Gastroesophageal sphincter (tissue), 4 donors: ENCODE data around the gene ZNF555. TPM values are rescaled to one million over a fixed set of nuclear protein-coding genes. Genes with fewer than 3 reads are reported as not detected.

Experiments used
- ATAC-seq: fragments of 150-250 bp; one replicate; pipeline ENCODE4 v1.9.1; 2016; ENCODE audit warnings: mild to moderate bottlenecking, moderate library complexity
- H3K27ac ChIP-seq, 4 donors: fragments of 200-600 bp; sonication (generic) in 3 of 4; 1 replicate in 3 of 4; 2 replicates in 1 of 4; pipeline ENCODE4 v1.5.1; 2016 to 2019
- H3K27me3 ChIP-seq: fragments of 200-600 bp; sonication (generic); one replicate; pipeline ENCODE4 v1.5.1; 2019
- H3K36me3 ChIP-seq, 2 donors: fragments of 200-600 bp; sonication (generic); one replicate each; pipeline ENCODE4 v1.5.1; 2019; ENCODE audit warnings: control low read depth in 1 of 2
- H3K4me1 ChIP-seq, 3 donors: fragments of 200-600 bp; sonication (generic); 1 replicate in 2 of 3; 2 replicates in 1 of 3; pipeline ENCODE4 v1.5.1; 2016 to 2019; ENCODE audit warnings: control low read depth in 2 of 3
- H3K4me3 ChIP-seq, 2 donors: fragments of 200-600 bp; sonication (generic); one replicate each; pipeline ENCODE4 v1.5.1; 2019; ENCODE audit warnings: mild to moderate bottlenecking in 1 of 2, moderate library complexity in 1 of 2
- H3K9me3 ChIP-seq, 3 donors: fragments of 200-600 bp; sonication (generic); one replicate each; pipeline ENCODE4 v1.5.1; 2017 to 2019; ENCODE audit warnings: control low read depth in 2 of 3
- EP300 ChIP-seq: sonication (generic); formaldehyde crosslinking; IDR thresholded peaks from one replicate; pipeline ENCODE4 v1.6.1; 2017; ENCODE audit warnings: antibody characterized with exemption, mild to moderate bottlenecking
- POLR2A ChIP-seq, 2 donors: fragments of 450-650 bp; IDR thresholded peaks; one replicate each; pipeline ENCODE4 v1.6.1; 2017; ENCODE audit warnings: antibody characterized with exemption in 2 of 2, mild to moderate bottlenecking in 2 of 2, moderate library complexity in 1 of 2
- POLR2AphosphoS5 ChIP-seq: sonication (generic); formaldehyde crosslinking; IDR thresholded peaks from one replicate; pipeline ENCODE4 v1.6.1; 2017; ENCODE audit warnings: antibody characterized with exemption
- WGBS, 2 donors: methylation state at CpG; one replicate each; pipeline ENCODE4 v1.1.5; 2018; ENCODE audit warnings: low coverage in 1 of 2; 5-methylcytosine and 5-hydroxymethylcytosine counted together
- total RNA-seq, 4 donors: library from RNA; depleted of rRNA; stranded (reverse); fragments of >200 nt; gene quantifications; one replicate each; pipeline ENCODE4 v1.1.0, GENCODE V29; 2016
- TF ChIP-seq, protein P1 (sequence below), 4 experiments: fragments of 200-600 bp in 2 of 4; fragments of 450-650 bp in 2 of 4; sonication (generic) in 1 of 4; IDR thresholded peaks; one replicate each; pipeline ENCODE4 v1.5.1; 2017 to 2019; ENCODE audit warnings: antibody characterized with exemption in 4 of 4, mild to moderate bottlenecking in 2 of 4, moderate library complexity in 2 of 4

ZNF555 gene
- total RNA-seq, 4 donors from 2014 or later, result 4.2 to 10.9 (median 7.6) TPM

DNA sequence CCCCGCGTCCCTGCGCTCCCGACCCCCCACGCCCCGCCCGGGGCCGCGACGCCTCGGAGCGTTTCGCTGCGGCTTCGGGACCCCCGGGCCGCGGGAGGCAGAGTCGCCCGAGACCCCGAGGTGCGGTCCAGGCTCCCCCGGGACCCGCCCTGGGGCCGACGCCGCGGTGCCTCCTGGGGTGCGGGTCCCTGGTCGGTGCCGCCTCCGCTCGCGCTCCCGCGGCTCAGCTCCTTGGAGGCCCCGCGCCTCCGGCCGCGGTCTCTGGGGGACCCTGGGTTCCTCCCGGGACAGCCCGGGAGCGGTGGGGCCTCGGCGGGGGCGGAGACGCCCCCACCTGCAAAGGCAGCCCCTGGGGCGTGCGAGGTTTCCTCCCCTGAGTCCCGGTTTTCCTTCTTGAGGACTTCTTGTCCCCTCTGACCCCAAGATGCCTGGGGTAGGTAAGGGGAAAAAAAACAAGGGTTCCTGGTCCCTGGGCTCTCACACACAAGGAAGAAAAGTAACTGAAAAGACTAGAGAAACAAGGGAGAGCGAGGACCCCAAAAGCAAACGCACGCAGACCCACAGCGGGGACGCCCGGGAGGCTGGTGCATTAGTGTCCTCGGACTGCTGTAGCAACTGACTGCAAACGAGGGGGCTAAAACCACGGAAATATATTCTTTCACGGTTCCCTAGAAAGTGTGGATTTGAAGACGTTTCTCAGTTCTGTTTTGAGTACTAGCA lies 740 bp downstream of the ZNF555 start:
- peaks cover 0 to 33% of the 10 kb centered on the region in 2 donors for H3K36me3 ChIP-seq
- peaks cover 0 to 28% (median 0%) of the 10 kb centered on the region in 3 donors for H3K9me3 ChIP-seq
- no peak for ATAC-seq
- 13% methylated on average over 3 to 11 of the region's 62 CpGs for WGBS, 2 donors
- H3K27me3 ChIP-seq, result no peaks in the 10 kb centered on the region
- TF ChIP-seq POLR2AphosphoS5 (no peak), POLR2A (IDR thresholded peaks at IDR 0.05) (no peak), EP300 (no peak)
- TF ChIP-seq, protein P1, sequence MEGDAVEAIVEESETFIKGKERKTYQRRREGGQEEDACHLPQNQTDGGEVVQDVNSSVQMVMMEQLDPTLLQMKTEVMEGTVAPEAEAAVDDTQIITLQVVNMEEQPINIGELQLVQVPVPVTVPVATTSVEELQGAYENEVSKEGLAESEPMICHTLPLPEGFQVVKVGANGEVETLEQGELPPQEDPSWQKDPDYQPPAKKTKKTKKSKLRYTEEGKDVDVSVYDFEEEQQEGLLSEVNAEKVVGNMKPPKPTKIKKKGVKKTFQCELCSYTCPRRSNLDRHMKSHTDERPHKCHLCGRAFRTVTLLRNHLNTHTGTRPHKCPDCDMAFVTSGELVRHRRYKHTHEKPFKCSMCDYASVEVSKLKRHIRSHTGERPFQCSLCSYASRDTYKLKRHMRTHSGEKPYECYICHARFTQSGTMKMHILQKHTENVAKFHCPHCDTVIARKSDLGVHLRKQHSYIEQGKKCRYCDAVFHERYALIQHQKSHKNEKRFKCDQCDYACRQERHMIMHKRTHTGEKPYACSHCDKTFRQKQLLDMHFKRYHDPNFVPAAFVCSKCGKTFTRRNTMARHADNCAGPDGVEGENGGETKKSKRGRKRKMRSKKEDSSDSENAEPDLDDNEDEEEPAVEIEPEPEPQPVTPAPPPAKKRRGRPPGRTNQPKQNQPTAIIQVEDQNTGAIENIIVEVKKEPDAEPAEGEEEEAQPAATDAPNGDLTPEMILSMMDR (IDR thresholded peaks at IDR 0.05), result no peak
- H3K4me3 ChIP-seq, result peak overlapping the region; percentile 62 to 99
- H3K27ac ChIP-seq, result peak overlapping the region in 3 of 4 donors; percentile 91 to 94 (median 92)
- peaks cover 0 to 27% (median 9%) of the 10 kb centered on the region in 3 donors for H3K4me1 ChIP-seq

DNA sequence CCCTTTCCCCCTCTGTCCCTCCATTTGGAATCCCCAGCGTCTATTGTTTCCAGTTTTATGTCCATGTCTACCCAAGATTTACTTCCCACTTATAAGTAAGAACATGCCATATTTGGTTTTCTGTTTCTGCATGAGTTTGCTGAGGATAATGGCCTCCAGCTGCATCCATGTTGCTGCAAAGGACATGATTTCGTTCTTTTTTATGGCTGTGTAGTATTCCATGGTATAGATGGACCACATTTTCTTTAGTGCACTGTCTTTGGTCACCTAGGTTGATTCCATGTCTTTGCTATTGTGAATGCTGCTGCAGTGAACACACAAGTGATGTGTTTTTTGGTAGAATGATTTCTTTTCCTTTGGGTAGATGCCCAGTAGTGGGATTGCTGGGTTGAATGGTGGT lies 3.8 kb downstream of the ZNF555 start:
- peaks cover 0 to 40% (median 0%) of the 10 kb centered on the region in 3 donors for H3K9me3 ChIP-seq
- no peak for ATAC-seq
- TF ChIP-seq EP300 (no peak), POLR2A (IDR thresholded peaks at IDR 0.05) (no peak), POLR2AphosphoS5 (no peak)
- TF ChIP-seq, protein P1 (IDR thresholded peaks at IDR 0.05), result no peak
- H3K27me3 ChIP-seq, result no peaks in the 10 kb centered on the region
- H3K4me1 ChIP-seq, result peaks cover 0 to 27% (median 9%) of the 10 kb centered on the region in 3 donors
- H3K27ac ChIP-seq, result no peak overlapping the region
- H3K36me3 ChIP-seq, result peaks cover 0 to 40% of the 10 kb centered on the region in 2 donors
- 86 to 94% methylated on average over 2 of the region's 2 CpGs for WGBS, 2 donors
- H3K4me3 ChIP-seq, result no peak overlapping the region

DNA sequence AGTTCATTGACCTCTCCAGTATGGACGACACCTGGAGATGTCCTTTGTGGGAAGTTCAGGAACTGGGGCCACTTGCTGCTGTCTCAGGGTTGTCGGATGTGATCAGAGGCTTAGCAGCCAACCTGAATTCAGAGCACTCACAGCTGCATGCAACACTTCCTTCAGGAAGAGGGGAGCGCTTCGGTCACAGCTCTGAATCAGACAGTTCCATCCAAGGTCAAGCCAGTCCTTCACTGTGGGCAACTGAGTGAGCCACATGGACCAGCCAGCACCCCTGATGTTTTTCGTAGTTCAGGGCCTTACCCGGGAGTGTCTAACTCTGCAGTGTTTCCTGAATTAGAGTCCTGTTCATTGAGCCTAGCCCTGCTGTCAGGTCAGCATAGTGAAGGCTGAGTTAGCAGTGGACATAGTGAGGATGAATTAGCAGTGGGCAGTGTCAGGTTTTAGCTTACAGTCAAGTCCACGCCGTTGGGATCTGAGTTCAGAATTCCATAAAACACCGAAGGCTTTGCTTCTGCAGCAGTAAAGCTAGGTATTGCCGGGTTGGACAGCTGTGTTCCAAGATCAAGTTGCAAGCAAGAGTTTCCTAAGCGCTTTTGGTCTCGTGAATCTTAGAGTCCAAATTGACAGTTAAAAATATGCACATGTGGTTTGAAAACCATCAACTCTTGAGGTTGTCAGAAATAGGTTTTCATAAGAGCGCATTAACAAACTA lies 5.1 kb downstream of the ZNF555 start:
- TF ChIP-seq, protein P1 (IDR thresholded peaks at IDR 0.05), result no peak
- TF ChIP-seq EP300 (no peak), POLR2A (IDR thresholded peaks at IDR 0.05) (no peak)
- no peaks in the 10 kb centered on the region for H3K27me3 ChIP-seq
- 67 to 90% methylated on average over 3 to 8 of the region's 13 CpGs for WGBS, 2 donors
- H3K4me1 ChIP-seq, result peaks cover 0 to 20% (median 9%) of the 10 kb centered on the region in 3 donors
- H3K4me3 ChIP-seq, result no peak overlapping the region
- peaks cover 7 to 52% of the 10 kb centered on the region in 2 donors for H3K36me3 ChIP-seq
- no peak overlapping the region for H3K27ac ChIP-seq
- peaks cover 0 to 53% (median 0%) of the 10 kb centered on the region in 3 donors for H3K9me3 ChIP-seq
- no peak for ATAC-seq

DNA sequence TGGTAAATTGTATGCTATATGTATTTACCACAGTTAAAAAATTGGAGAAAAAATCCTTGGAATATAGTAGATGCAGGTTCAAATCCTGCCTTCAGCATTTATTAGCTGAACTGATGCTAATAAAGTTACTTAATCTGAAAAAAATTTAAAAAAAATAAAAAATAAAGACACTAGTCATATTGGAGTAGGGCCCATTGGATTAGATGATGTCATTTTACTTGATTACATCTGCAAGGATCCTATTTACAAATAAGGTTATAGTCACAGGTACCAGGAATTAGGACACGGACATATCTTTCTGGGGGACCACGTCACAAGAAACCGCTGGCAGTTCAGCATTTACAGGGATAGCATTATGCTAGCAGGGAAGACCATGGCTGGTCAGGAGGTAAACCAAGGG lies 6.2 kb downstream of the ZNF555 start:
- peaks cover 0 to 12% (median 3%) of the 10 kb centered on the region in 3 donors for H3K4me1 ChIP-seq

More for the DNA sequence above, 6.2 kb downstream of the ZNF555 start:
- H3K9me3 ChIP-seq, result peaks cover 0 to 64% (median 0%) of the 10 kb centered on the region in 3 donors
- no peaks in the 10 kb centered on the region for H3K27me3 ChIP-seq
- no peak for ATAC-seq
- 88 to 100% methylated on average over 3 of the region's 3 CpGs for WGBS, 2 donors
- H3K36me3 ChIP-seq, result peaks cover 17 to 64% of the 10 kb centered on the region in 2 donors
- no peak for TF ChIP-seq EP300
- TF ChIP-seq, protein P1 (IDR thresholded peaks at IDR 0.05), result no peak
- TF ChIP-seq POLR2A (IDR thresholded peaks at IDR 0.05), result no peak
- no peak for TF ChIP-seq POLR2AphosphoS5
- no peak overlapping the region for H3K4me3 ChIP-seq
- H3K27ac ChIP-seq, result no peak overlapping the region
